ENCODE results near the gene PCDHGC3.

Gene PCDHGC3

DNA sequence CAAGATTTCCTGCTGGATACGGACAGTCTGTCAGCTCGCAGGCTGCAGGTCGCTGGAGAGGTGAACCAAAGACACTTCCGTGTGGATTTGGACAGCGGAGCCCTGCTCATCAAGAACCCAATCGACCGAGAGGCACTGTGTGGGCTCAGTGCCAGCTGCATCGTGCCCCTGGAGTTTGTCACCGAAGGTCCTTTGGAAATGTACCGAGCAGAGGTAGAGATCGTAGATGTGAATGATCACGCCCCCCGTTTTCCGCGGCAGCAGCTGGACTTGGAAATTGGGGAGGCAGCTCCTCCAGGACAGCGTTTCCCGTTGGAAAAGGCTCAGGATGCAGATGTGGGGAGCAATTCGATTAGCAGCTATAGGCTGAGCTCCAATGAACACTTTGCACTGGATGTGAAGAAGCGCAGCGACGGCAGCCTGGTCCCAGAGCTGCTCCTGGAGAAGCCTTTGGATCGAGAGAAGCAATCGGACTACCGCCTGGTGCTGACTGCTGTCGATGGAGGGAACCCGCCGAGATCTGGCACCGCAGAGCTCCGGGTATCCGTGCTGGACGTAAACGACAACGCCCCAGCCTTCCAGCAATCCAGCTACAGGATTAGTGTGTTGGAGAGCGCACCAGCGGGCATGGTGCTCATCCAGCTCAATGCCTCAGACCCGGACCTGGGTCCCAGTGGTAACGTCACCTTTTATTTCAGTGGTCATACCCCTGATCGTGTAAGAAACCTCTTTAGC is 9.7 kb downstream of the PCDHGC3 start:
- no peak overlapping the region for H3K27ac ChIP-seq (ENCODE audit: low read length)
- H3K9me3 ChIP-seq (ENCODE audit: control insufficient read depth in 2 of 2, low read length in 2 of 2) = no peaks in the 10 kb centered on the region
- H3K27me3 ChIP-seq (ENCODE audit: control insufficient read depth in 1 of 2, insufficient read depth in 2 of 2, low read length in 2 of 2) = no peaks in the 10 kb centered on the region
- peak overlapping the region; percentile 35 to 47 for H3K9ac ChIP-seq (ENCODE audit: low read length in 2 of 2)
- H3K4me1 ChIP-seq (ENCODE audit: control insufficient read depth, insufficient read depth, low read length) = peaks cover 42% of the 10 kb centered on the region
- H3K4me3 ChIP-seq (ENCODE audit: low read length in 2 of 2) = peak overlapping the region; percentile 63 to 72
- peaks cover 8 to 13% of the 10 kb centered on the region in 2 donors for H3K36me3 ChIP-seq (ENCODE audit: control insufficient read depth in 2 of 2, insufficient read depth in 2 of 2, low read length in 2 of 2)

- no peak overlapping the region for H3K9ac ChIP-seq (ENCODE audit: low read length in 2 of 2)
- H3K27me3 ChIP-seq (ENCODE audit: control insufficient read depth in 1 of 2, insufficient read depth in 2 of 2, low read length in 2 of 2) = no peaks in the 10 kb centered on the region
- H3K36me3 ChIP-seq (ENCODE audit: control insufficient read depth in 2 of 2, insufficient read depth in 2 of 2, low read length in 2 of 2) = peaks cover 8 to 18% of the 10 kb centered on the region in 2 donors
- no peaks in the 10 kb centered on the region for H3K9me3 ChIP-seq (ENCODE audit: control insufficient read depth in 2 of 2, low read length in 2 of 2)
- no peak overlapping the region for H3K27ac ChIP-seq (ENCODE audit: low read length)
- H3K4me1 ChIP-seq (ENCODE audit: control insufficient read depth, insufficient read depth, low read length) = peaks cover 39% of the 10 kb centered on the region
- no peak overlapping the region for H3K4me3 ChIP-seq (ENCODE audit: low read length in 2 of 2)
Measured at GRCh38 chr5:141486091-141486490, 10.3 kb downstream of the PCDHGC3 start.

DNA sequence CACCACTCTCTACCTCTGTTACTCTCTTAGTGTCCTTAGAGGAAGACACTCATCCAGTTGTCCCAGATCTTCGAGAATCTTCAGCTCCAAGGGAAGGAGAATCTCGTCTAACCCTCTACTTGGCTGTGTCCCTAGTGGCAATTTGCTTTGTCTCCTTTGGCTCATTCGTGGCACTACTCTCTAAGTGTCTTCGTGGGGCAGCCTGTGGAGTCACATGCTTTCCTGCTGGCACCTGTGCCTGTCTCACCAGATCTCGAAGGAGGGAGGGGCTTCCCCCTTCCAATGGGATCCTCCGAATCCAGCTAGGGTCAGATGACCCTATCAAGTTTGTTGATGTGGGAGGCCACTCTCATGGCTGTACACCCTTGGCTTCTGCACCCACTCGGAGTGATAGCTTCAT is 11.4 kb downstream of the PCDHGC3 start:
- H3K4me1 ChIP-seq (ENCODE audit: control insufficient read depth, insufficient read depth, low read length) = peaks cover 44% of the 10 kb centered on the region
- peaks cover 8 to 19% of the 10 kb centered on the region in 2 donors for H3K36me3 ChIP-seq (ENCODE audit: control insufficient read depth in 2 of 2, insufficient read depth in 2 of 2, low read length in 2 of 2)
- no peak overlapping the region for H3K9ac ChIP-seq (ENCODE audit: low read length in 2 of 2)
- H3K27ac ChIP-seq (ENCODE audit: low read length) = no peak overlapping the region
- H3K9me3 ChIP-seq (ENCODE audit: control insufficient read depth in 2 of 2, low read length in 2 of 2) = no peaks in the 10 kb centered on the region
- H3K4me3 ChIP-seq (ENCODE audit: low read length in 2 of 2) = no peak overlapping the region
- no peaks in the 10 kb centered on the region for H3K27me3 ChIP-seq (ENCODE audit: control insufficient read depth in 1 of 2, insufficient read depth in 2 of 2, low read length in 2 of 2)

GRCh38 chr5:141488591-141489561 is 13.1 kb downstream of the PCDHGC3 start, which contains the start of gene PCDHGC5:
PCDHGC5 (plus strand) TSS chr5:141489081; CDS start chr5:141489241, 160 bp downstream.
- no peak within 1 kb of the TSS for H3K27ac ChIP-seq (ENCODE audit: low read length)

DNA sequence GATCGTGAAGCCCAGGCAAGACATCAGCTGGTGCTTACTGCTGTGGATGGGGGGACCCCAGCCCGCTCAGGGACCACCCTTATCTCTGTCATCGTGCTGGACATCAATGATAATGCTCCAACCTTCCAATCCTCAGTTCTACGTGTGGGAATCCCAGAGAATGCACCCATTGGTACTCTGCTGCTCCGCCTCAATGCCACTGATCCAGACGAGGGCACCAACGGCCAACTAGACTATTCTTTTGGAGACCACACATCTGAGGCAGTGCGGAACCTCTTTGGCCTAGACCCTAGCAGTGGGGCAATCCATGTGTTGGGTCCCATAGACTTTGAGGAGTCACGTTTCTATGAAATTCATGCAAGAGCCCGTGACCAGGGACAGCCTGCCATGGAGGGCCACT is 14.1 kb downstream of the PCDHGC3 start:
- peaks cover 45% of the 10 kb centered on the region for H3K4me1 ChIP-seq (ENCODE audit: control insufficient read depth, insufficient read depth, low read length)
- H3K27ac ChIP-seq (ENCODE audit: low read length) = no peak overlapping the region
- no peak overlapping the region for H3K9ac ChIP-seq (ENCODE audit: low read length in 2 of 2)
- no peaks in the 10 kb centered on the region for H3K9me3 ChIP-seq (ENCODE audit: control insufficient read depth in 2 of 2, low read length in 2 of 2)
- no peaks in the 10 kb centered on the region for H3K27me3 ChIP-seq (ENCODE audit: control insufficient read depth in 1 of 2, insufficient read depth in 2 of 2, low read length in 2 of 2)
- peaks cover 8 to 19% of the 10 kb centered on the region in 2 donors for H3K36me3 ChIP-seq (ENCODE audit: control insufficient read depth in 2 of 2, insufficient read depth in 2 of 2, low read length in 2 of 2)
- H3K4me3 ChIP-seq (ENCODE audit: low read length in 2 of 2) = no peak overlapping the region

More at GRCh38 chr5:141488591-141489561, 13.1 kb downstream of the PCDHGC3 start, which contains the start of gene PCDHGC5:
- Histone ChIP-seq H3K4me3 (ENCODE audit: low read length in 2 of 2) (no peak within 1 kb of the TSS), H3K9me3 (ENCODE audit: control insufficient read depth in 2 of 2, low read length in 2 of 2) (no peaks in the 10 kb centered on the region), H3K27me3 (ENCODE audit: control insufficient read depth in 1 of 2, insufficient read depth in 2 of 2, low read length in 2 of 2) (no peaks in the 10 kb centered on the region), H3K36me3 (ENCODE audit: control insufficient read depth in 2 of 2, insufficient read depth in 2 of 2, low read length in 2 of 2) (peaks cover 8 to 19% of the 10 kb centered on the region in 2 donors), H3K4me1 (ENCODE audit: control insufficient read depth, insufficient read depth, low read length) (peaks cover 45% of the 10 kb centered on the region), H3K9ac (ENCODE audit: low read length in 2 of 2) (no peak within 1 kb of the TSS)

DNA sequence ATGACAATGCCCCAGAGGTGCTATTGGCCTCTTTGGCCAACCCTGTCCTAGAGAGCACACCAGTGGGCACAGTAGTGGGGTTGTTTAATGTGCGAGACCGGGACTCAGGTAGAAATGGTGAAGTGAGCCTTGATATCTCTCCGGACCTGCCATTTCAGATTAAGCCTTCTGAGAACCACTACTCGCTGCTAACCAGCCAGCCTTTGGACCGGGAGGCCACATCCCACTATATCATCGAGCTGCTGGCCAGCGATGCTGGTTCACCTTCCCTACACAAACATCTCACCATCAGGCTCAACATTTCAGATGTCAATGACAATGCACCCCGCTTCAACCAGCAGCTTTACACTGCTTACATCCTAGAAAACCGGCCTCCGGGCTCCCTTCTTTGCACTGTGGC is 14.5 kb downstream of the PCDHGC3 start:
- no peak overlapping the region for H3K9ac ChIP-seq (ENCODE audit: low read length in 2 of 2)
- H3K27ac ChIP-seq (ENCODE audit: low read length) = no peak overlapping the region
- H3K4me1 ChIP-seq (ENCODE audit: control insufficient read depth, insufficient read depth, low read length) = peaks cover 45% of the 10 kb centered on the region
- H3K36me3 ChIP-seq (ENCODE audit: control insufficient read depth in 2 of 2, insufficient read depth in 2 of 2, low read length in 2 of 2) = peaks cover 8 to 20% of the 10 kb centered on the region in 2 donors
- H3K27me3 ChIP-seq (ENCODE audit: control insufficient read depth in 1 of 2, insufficient read depth in 2 of 2, low read length in 2 of 2) = no peaks in the 10 kb centered on the region
- H3K9me3 ChIP-seq (ENCODE audit: control insufficient read depth in 2 of 2, low read length in 2 of 2) = no peaks in the 10 kb centered on the region
- H3K4me3 ChIP-seq (ENCODE audit: low read length in 2 of 2) = no peak overlapping the region

- no peak overlapping the region for H3K9ac ChIP-seq (ENCODE audit: low read length in 2 of 2)
- no peaks in the 10 kb centered on the region for H3K27me3 ChIP-seq (ENCODE audit: control insufficient read depth in 1 of 2, insufficient read depth in 2 of 2, low read length in 2 of 2)
- H3K27ac ChIP-seq (ENCODE audit: low read length) = no peak overlapping the region
- H3K36me3 ChIP-seq (ENCODE audit: control insufficient read depth in 2 of 2, insufficient read depth in 2 of 2, low read length in 2 of 2) = peaks cover 8 to 23% of the 10 kb centered on the region in 2 donors
- peaks cover 41% of the 10 kb centered on the region for H3K4me1 ChIP-seq (ENCODE audit: control insufficient read depth, insufficient read depth, low read length)
- no peaks in the 10 kb centered on the region for H3K9me3 ChIP-seq (ENCODE audit: control insufficient read depth in 2 of 2, low read length in 2 of 2)
- H3K4me3 ChIP-seq (ENCODE audit: low read length in 2 of 2) = no peak overlapping the region
Measured at GRCh38 chr5:141490771-141491170, 15.0 kb downstream of the PCDHGC3 start.

GRCh38 chr5:141491323-141492167 is 15.8 kb downstream of the PCDHGC3 start:
- H3K27me3 ChIP-seq (ENCODE audit: control insufficient read depth in 1 of 2, insufficient read depth in 2 of 2, low read length in 2 of 2) = no peaks in the 10 kb centered on the region
- peaks cover 8 to 25% of the 10 kb centered on the region in 2 donors for H3K36me3 ChIP-seq (ENCODE audit: control insufficient read depth in 2 of 2, insufficient read depth in 2 of 2, low read length in 2 of 2)
- no peaks in the 10 kb centered on the region for H3K9me3 ChIP-seq (ENCODE audit: control insufficient read depth in 2 of 2, low read length in 2 of 2)
- H3K4me3 ChIP-seq (ENCODE audit: low read length in 2 of 2) = no peak overlapping the region
- H3K9ac ChIP-seq (ENCODE audit: low read length in 2 of 2) = no peak overlapping the region
- H3K27ac ChIP-seq (ENCODE audit: low read length) = no peak overlapping the region
- peaks cover 36% of the 10 kb centered on the region for H3K4me1 ChIP-seq (ENCODE audit: control insufficient read depth, insufficient read depth, low read length)

- Histone ChIP-seq H3K27me3 (ENCODE audit: control insufficient read depth in 1 of 2, insufficient read depth in 2 of 2, low read length in 2 of 2) (no peaks in the 10 kb centered on the region), H3K4me3 (ENCODE audit: low read length in 2 of 2) (no peak overlapping the region), H3K27ac (ENCODE audit: low read length) (no peak overlapping the region), H3K4me1 (ENCODE audit: control insufficient read depth, insufficient read depth, low read length) (peaks cover 34% of the 10 kb centered on the region), H3K9me3 (ENCODE audit: control insufficient read depth in 2 of 2, low read length in 2 of 2) (no peaks in the 10 kb centered on the region), H3K9ac (ENCODE audit: low read length in 2 of 2) (no peak overlapping the region), H3K36me3 (ENCODE audit: control insufficient read depth in 2 of 2, insufficient read depth in 2 of 2, low read length in 2 of 2) (peaks cover 6 to 23% of the 10 kb centered on the region in 2 donors)
Measured at GRCh38 chr5:141492168-141492885, 16.6 kb downstream of the PCDHGC3 start.

Data from stomach smooth muscle (tissue), 2 donors.